IPS-18c (cell line): Measurements from ENCODE around the gene BNIP2.
A peak's percentile ranks its signal among the peaks of the same experiment; 100 is the strongest.
"Not testable (repeated sequence)": the region's sequence is repeated elsewhere in the genome, so short reads cannot be mapped to it uniquely, and the experiment has no call there.

Source experiments
- H3K4me3 ChIP-seq: 2 replicates; pipeline ENCODE4 v1.7.0; 2013; ENCODE audit warnings: low read depth, mild to moderate bottlenecking, low read length, moderate library complexity; ENCODE audit not compliant: insufficient read depth
- H3K9me3 ChIP-seq: one replicate; pipeline ENCODE4 v1.6.1; 2013; ENCODE audit warnings: mild to moderate bottlenecking, low read length, moderate library complexity; ENCODE audit not compliant: control insufficient read depth, insufficient read depth

The BNIP2 gene, protein sequence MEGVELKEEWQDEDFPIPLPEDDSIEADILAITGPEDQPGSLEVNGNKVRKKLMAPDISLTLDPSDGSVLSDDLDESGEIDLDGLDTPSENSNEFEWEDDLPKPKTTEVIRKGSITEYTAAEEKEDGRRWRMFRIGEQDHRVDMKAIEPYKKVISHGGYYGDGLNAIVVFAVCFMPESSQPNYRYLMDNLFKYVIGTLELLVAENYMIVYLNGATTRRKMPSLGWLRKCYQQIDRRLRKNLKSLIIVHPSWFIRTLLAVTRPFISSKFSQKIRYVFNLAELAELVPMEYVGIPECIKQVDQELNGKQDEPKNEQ

GRCh38 chr15:59688782-59689625, at the start of gene BNIP2:
Gene BNIP2 (minus strand): TSS chr15:59689320. CDS start chr15:59682457, 6,863 bp downstream.
- peak within 1 kb of the TSS; percentile 96 for H3K4me3 ChIP-seq
- H3K9me3 ChIP-seq, result no peaks in the 10 kb centered on the region

- Histone ChIP-seq H3K9me3 (no peaks in the 10 kb centered on the region), H3K4me3 (no peak overlapping the region)
Observed at GRCh38 chr15:59738676-59739075, 49.6 kb upstream of the BNIP2 start.

DNA sequence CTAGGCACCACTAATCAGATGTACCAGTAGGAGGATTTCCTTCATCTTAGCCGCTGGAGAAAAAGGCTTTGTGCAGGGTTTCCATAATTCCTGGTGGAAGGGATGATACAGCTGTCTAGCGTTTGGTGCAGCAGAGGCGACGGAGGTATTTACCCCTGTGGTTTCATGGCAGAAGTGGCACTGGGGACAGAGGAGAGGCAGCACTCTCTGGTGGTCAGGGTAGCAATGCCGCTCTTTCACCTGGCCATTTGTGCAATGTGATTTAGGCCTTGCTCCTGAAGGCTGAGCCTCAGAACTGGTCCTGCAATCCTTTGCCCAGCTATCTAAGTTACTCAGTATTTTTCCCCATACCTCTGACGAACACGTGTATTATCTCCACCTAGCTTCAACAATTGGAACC, 47.1 kb upstream of the BNIP2 start:
- Histone ChIP-seq H3K9me3 (no peaks in the 10 kb centered on the region), H3K4me3 (no peak overlapping the region)

DNA sequence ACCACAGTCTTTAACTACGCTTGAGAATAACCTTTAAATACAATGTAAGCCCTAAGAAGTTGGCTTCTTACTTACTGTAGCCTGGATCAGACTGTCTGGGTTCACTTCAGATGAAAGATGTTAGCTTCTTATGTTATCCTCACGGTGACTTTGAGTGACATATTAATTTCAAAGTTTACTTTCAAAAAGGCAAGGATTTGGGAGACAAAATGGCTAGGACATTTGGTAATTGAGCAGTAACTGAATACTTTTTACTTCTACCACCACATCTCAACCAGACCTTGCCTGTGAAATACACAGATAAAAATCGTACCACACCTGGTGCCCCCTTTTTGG, 36.0 kb upstream of the BNIP2 start:
- Histone ChIP-seq H3K9me3 (no peaks in the 10 kb centered on the region), H3K4me3 (no peak overlapping the region)

DNA sequence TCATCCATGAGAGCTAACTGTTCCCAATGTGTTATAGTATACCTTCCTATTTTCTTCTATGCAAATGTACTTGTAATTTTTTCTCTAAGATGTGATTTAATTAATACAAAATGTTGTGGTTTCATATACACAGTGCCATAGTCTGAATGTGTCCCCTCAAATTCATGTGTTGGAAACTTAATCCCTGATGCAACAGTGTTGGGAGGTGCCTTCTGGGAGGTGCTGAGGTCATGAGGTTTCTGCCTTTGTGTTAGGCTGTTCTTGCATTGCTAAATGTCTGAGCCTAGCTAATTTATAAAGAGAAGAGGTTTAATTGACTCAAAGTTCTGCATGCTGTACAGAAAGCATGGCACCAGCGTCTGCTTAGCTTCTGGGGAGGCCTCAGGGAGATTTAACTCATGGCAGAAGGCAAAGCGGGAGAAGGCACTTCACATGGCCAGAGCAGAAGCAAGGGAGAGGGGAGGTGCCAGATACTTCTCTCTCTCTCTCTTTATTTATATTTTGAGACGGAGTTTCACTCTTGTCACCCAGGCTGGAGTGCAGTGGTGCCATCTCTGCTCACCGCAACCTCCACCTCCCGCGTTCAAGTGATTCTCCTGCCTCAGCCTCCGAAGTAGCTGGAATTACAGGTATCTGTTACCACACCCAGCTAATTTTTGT, 34.7 kb upstream of the BNIP2 start:
- Histone ChIP-seq H3K4me3 (no peak overlapping the region), H3K9me3 (no peaks in the 10 kb centered on the region)

DNA sequence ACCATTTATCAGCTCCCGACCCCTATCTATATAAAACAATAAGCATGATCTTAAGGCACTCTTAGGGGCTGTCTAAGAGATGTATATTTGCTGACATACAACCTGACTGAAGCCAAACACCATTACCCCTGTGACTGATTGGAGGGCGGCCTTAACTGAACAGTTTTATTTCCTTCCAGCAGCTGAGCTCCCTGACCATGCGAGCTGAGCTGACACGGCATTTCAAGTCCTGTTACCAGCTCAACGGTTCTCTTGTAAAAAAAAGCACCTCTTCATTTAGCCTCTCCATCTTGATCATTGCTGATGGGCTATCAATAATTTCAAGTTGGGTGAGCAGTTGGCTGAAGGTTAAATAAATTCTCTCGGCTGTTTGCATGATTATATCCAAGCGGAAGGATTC, 33.4 kb upstream of the BNIP2 start:
- Histone ChIP-seq H3K9me3 (no peaks in the 10 kb centered on the region), H3K4me3 (no peak overlapping the region)

GRCh38 chr15:59722037-59722436, 32.9 kb upstream of the BNIP2 start:
- H3K4me3 ChIP-seq, result no peak overlapping the region

GRCh38 chr15:59721411-59721810, 32.3 kb upstream of the BNIP2 start:
- H3K9me3 ChIP-seq, result no peaks in the 10 kb centered on the region

More at GRCh38 chr15:59722037-59722436, 32.9 kb upstream of the BNIP2 start:
- H3K9me3 ChIP-seq, result no peaks in the 10 kb centered on the region

GRCh38 chr15:59713177-59713576, 24.1 kb upstream of the BNIP2 start:
- no peak overlapping the region for H3K4me3 ChIP-seq
- H3K9me3 ChIP-seq, result no peaks in the 10 kb centered on the region

More at GRCh38 chr15:59721411-59721810, 32.3 kb upstream of the BNIP2 start:
- no peak overlapping the region for H3K4me3 ChIP-seq

DNA sequence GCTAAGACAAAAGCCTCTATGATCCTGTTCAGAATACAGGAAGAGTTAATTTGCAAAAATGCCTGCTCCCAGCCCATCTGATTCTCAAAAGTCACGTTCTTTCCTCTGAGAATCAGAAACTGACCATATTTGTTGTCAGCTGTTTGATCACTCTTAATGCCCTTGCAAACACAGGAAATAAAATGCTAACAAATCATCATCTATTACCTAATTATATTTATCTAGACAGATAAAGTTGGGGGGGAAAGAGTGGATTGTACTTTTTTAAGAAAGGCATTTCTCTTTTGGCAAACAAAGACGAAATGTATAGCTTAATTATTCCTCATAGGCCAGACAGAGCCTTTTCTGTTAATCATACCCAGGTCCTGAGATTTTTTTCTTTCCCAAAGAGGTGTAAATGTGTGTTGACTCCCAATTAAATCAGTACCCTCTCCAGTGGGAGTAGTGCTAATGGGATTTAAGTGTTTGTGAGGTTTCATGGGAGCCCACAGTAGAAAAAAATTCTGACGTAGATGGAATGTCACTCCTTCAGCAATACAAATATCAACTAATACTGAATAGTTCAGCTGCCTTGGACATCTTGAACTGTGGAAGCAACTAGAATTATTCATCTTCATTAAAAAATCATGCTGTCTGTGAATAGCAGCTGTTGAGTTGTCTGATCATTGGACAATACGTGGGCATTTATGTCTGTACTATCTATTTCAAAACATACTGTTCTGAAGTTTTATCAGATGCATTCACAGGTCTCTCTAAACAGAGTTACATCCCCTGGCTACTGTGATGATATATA, 22.5 kb upstream of the BNIP2 start:
- Histone ChIP-seq H3K4me3 (no peak overlapping the region), H3K9me3 (no peaks in the 10 kb centered on the region)

DNA sequence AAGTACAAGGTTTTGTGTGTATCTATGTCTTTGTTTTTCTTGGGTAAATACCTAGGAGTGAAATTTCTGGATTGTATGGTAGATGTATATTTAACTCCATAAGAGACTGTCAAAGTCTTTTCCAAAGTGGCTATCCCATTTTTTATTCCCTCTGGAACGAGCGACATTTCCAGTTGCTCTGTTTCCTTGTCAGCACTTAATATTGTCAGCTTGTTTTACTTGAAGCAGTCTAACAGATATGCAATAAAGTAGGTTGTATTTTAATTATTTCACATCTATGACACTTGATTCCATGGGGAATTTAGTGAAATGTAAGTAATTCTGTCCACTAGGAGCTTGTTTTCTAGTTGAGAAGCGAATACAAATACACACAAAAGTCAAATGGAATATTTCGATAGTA, 18.5 kb upstream of the BNIP2 start:
- Histone ChIP-seq H3K4me3 (no peak overlapping the region), H3K9me3 (no peaks in the 10 kb centered on the region)

- Histone ChIP-seq H3K4me3 (no peak overlapping the region), H3K9me3 (no peaks in the 10 kb centered on the region)
Observed at GRCh38 chr15:59703979-59704796, 15.1 kb upstream of the BNIP2 start.

DNA sequence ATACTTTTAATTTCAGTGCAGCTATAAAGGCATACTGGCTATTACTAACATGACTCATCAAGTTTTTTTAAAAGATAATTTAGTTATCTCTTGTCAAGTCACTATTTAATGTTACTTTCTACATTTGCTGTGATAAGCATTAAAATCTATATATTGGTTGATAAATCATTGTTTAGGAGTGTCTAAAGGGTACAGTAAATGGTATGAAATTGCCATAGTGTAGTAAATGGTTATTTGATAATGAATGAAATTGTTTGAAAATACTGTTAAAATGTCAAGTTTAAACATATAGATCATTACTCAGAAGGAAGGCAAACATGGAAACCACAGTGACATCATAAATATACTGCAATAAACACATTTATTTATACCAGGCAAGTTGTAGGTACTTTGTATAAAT, 13.2 kb upstream of the BNIP2 start:
- H3K9me3 ChIP-seq, result no peaks in the 10 kb centered on the region
- no peak overlapping the region for H3K4me3 ChIP-seq

GRCh38 chr15:59701880-59702279, 12.8 kb upstream of the BNIP2 start:
- Histone ChIP-seq H3K9me3 (no peaks in the 10 kb centered on the region), H3K4me3 (no peak overlapping the region)

- no peaks in the 10 kb centered on the region for H3K9me3 ChIP-seq
- H3K4me3 ChIP-seq, result no peak overlapping the region
Observed at GRCh38 chr15:59699810-59700431, 10.8 kb upstream of the BNIP2 start.

DNA sequence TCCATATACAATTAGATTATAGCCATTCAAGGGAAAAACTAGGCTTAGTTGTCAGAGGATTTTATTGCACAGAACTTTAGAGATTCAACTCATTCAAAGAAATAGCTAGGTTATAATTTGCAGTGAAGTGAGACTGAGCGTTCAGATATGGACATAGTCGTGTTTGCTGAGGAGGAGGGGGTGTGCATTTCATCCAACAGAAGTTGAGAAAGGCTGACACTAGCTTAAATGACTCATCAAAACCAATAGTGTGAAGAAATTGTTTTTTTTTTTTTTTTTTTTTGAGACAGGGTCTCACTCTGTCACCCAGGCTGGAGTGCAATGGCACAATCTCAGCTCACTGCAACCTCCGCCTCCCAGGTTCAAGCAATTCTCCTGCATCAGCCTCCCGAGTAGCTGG, 8.9 kb upstream of the BNIP2 start:
- H3K9me3 ChIP-seq, H3K4me3 ChIP-seq: not testable (repeated sequence)
